GM13976 (cell line): Measurements from ENCODE around the gene CCN2.

Experiments used
- DNase-seq: peaks from one replicate; pipeline ENCODE4 v3.0.0; 2012; ENCODE audit warnings: low spot score
- CTCF ChIP-seq: IDR thresholded peaks from 2 replicates; pipeline ENCODE4 v1.5.1; 2012; ENCODE audit warnings: borderline replicate concordance, mild to moderate bottlenecking; ENCODE audit not compliant: insufficient read depth; ENCODE audit errors: extremely low read depth, missing control alignments, control extremely low read depth
- in situ Hi-C: fragments of 300-500 bp; cut with MboI; formaldehyde crosslinking; loops from one replicate; pipeline ENCODE4 v1.12.0; 2022; ENCODE audit warnings: low sequenced_read_pairs, mixed read lengths, inconsistent platforms; ENCODE audit not compliant: unreplicated experiment

CCN2 gene

DNA sequence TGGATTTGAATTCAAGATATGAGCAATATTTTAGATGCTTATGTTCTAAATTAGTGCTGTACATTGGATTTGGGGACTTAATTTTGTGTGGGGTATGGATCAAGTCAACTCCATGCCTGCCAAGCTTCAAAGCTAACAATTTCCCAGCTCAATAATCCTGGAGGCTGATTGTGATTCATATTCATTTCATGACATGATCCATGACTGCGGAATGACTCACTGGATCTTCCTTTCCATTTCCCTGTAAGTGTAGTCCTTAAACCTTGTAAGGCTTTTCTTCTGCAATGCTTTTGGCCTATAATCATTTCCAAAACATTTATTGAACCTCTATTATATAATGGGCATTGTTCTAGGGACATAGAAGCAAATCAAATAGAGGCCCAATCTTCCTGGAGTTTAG is 44.7 kb upstream of the CCN2 start:
- no peak for DNase-seq
- in situ Hi-C loops = no loop called here
- TF ChIP-seq CTCF = no peak

DNA sequence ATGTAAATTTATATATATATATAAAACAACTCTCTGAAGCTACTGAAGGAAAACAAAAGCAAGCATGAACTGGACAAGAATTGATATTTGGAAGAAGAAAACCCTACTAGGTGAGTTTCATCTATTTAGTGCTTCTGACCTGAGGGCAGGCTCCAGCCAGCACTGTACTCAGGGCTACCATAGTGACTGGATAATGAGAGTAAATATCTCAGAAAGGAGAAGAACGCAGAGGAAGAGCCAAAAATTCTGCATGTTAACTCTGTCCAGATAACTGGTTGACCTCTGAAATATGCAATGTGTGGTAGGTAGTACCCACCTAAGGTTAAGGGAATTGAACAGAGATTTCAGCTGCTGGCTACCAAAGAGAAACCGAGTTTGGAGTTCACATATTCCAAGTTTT is 41.4 kb upstream of the CCN2 start:
- in situ Hi-C loops = no loop called here
- no peak for TF ChIP-seq CTCF
- no peak for DNase-seq

DNA sequence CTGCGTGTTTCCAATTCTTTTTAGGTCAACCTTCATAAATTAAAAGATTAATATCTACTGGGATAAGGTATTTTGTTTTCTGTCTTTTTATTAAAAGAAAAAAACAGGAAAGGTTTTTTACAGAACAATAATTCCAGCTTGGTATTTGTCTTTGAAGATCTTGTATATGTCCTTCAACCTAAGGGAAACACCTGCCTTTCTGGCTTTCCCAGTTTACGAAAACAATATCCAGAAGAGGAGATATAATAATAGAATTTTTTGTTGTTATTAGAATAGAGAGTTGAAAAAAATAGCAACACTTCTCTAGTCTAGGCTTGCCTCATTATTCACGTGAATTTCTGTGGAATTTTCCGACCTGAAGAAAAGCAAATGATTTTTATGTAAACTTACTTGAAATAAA is 37.9 kb upstream of the CCN2 start:
- in situ Hi-C loops = no loop called here
- no peak for DNase-seq
- TF ChIP-seq CTCF = no peak

DNA sequence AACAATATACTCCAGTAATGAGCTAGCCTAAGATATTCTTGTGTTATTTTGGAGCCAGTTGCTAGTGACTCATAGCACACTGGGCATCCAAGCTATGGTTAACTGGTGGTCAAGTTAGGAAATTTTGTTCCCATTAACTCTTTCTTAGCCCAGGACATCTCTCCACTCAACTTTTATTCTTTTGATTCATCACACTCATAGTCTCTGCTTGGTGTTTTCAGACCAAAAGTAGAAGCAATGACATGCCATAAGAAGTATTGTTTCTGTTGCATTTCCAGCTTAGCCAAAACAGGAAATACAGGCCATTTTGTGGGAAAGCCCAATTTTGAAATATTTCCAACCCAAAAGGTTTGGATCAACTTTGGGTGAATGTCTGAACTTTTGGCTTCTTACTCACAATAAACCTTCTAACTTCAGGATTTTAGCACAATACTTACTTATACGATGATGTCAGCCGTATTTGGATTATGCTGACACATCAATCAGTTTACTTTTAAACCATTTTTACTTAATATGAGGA is 31.6 kb upstream of the CCN2 start:
- TF ChIP-seq CTCF = no peak
- DNase-seq = no peak
- in situ Hi-C loops = no loop called here

DNA sequence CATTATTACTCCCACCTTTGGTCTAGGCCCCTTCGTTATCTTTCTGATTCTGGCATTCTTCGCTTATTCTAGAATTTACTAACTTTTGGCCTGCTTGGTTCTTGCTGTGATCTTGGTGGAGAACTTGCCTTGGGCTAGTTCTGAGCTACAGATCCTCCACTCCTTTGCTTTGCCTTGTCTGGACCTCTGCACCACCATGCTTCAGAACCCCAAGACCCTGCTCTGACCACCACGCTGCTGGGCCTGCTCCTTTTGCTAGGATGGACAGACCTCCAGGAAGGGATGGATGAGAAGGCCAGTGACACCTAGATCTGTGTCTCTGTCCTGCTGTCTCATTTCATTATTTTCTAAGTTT is 30.4 kb upstream of the CCN2 start:
- no peak for DNase-seq
- TF ChIP-seq CTCF = no peak
- in situ Hi-C loops = no loop called here

- no peak for TF ChIP-seq CTCF
- in situ Hi-C loops = no loop called here
- no peak for DNase-seq
These were observed 29.8 kb upstream of the CCN2 start for GRCh38 chr6:131980791-131981623.
